HepG2 (cell line): ENCODE data around the gene ARCN1. TPM values are rescaled to one million over a fixed set of nuclear protein-coding genes. Genes with fewer than 3 reads are reported as not detected.

ENCODE experiments used
- MED1 ChIP-seq: sonication (generic); formaldehyde crosslinking; IDR thresholded peaks from 2 replicates; pipeline ENCODE4 v1.4.0; 2020; ENCODE audit warnings: missing genetic modification reagents
- NONO ChIP-seq, 2 experiments: fragments of 450-650 bp in 1 of 2; sonication (generic) in 1 of 2; formaldehyde crosslinking in 1 of 2; IDR thresholded peaks in 1 of 2; conservative IDR thresholded peaks in 1 of 2; 2 replicates each; pipeline versions ENCODE4 v1.6.1 to v1.8.0; 2017 to 2022; ENCODE audit warnings: mild to moderate bottlenecking in 1 of 2, missing genetic modification reagents in 1 of 2, moderate library complexity in 1 of 2
- PHF5A ChIP-seq: IDR thresholded peaks from one replicate; pipeline ENCODE4 v1.6.1; 2018; ENCODE audit warnings: low read depth, missing genetic modification reagents; ENCODE audit not compliant: unreplicated experiment
- U2AF1 ChIP-seq: fragments of 200-400 bp; formaldehyde crosslinking; optimal IDR thresholded peaks from 2 replicates; pipeline ENCODE3; 2017; ENCODE audit warnings: mild to moderate bottlenecking, low read depth, low read length
- UBTF ChIP-seq: sonication (generic); formaldehyde crosslinking; IDR thresholded peaks from 2 replicates; pipeline ENCODE4 v1.4.0; 2020; ENCODE audit warnings: mild to moderate bottlenecking, missing genetic modification reagents
- ZNF232 ChIP-seq: sonication (generic); formaldehyde crosslinking; IDR thresholded peaks from 2 replicates; pipeline ENCODE4 v1.4.0; 2020; ENCODE audit warnings: missing genetic modification reagents, borderline replicate concordance
- ZNF768 ChIP-seq: sonication (generic); formaldehyde crosslinking; IDR thresholded peaks from 2 replicates; pipeline ENCODE4 v1.4.0; 2020; ENCODE audit warnings: missing genetic modification reagents
- polyA plus RNA-seq, 8 experiments: library from polyadenylated mRNA; depleted of rRNA in 3 of 8; stranded (reverse) in 7 of 8; unstranded in 1 of 8; fragments of >200 nt; fragmentation: Illumina TruSeq in 4 of 8; extraction: Trizol in 4 of 8; gene quantifications; 2 replicates each; pipeline versions ENCODE4 v1.2.1 to v1.2.3, GENCODE V29; 2011 to 2016; ENCODE audit warnings: low read depth in 4 of 8, missing spikeins in 1 of 8, mixed read lengths in 1 of 8; ENCODE audit not compliant: insufficient read depth in 1 of 8
- total RNA-seq, 5 experiments: library from RNA; depleted of rRNA; stranded (reverse); fragments of >200 nt; fragmentation: Illumina TruSeq; extraction: Trizol; gene quantifications; 2 replicates each; pipeline ENCODE4 v1.2.3, GENCODE V29; 2016; ENCODE audit warnings: low read depth in 1 of 5
- TF ChIP-seq, protein P1 (sequence below): sonication (generic); formaldehyde crosslinking; IDR thresholded peaks from 2 replicates; pipeline ENCODE4 v1.5.0; 2020; ENCODE audit warnings: missing genetic modification reagents
- TF ChIP-seq, protein P2 (sequence below): fragments of 450-650 bp; IDR thresholded peaks from 2 replicates; pipeline ENCODE4 v1.6.1; 2017; ENCODE audit warnings: mild to moderate bottlenecking
- TF ChIP-seq, protein P3 (sequence below): sonication (generic); formaldehyde crosslinking; IDR thresholded peaks from 2 replicates; pipeline ENCODE4 v1.4.0; 2020; ENCODE audit warnings: missing genetic modification reagents

ARCN1 gene
- total and polyA plus RNA-seq, 2 of the 13 experiments (the other 11 are each of a cell fraction or from before 2014, with no cell fraction given), result 148 to 200 TPM

DNA sequence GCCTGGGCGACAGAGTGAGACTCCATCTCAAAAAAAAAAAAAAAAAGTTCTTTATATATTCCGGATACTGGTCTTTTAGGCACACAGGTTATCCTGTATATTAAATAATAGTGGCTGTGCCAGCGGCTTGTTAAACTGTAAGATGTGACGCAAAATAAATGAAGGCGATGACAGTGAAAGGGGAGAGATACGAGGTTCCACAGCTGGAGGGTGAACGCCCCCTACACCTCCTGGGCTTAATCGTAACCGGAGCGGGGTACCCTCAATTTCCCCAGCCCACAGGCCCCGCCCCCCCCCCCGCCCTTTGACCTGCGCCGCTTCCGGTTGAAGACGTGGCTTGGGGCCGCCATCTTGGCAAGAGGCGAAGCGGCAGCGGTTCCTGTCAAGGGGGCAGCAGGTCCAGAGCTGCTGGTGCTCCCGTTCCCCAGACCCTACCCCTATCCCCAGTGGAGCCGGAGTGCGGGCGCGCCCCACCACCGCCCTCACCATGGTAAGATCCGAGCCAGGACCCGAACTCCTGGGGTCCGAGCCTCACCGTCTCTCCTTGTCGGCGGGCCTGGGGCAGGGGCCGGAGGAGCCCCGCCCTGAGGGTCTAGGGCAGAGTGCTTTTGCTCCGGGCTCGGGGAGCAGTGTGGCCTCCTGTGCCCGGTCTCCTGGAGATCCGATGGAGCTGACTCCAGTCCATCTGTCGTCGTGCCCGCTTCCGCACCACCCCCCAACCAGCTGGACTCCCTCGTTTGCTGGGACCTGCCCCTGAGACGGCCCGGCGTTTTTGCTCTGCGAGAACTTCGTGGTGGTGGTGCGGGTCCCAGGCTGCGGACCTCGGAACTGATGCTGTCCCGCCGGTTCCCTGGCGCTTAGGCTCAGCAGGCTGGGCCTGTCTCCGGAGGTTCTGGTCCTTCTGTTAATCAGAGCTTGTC, at the start of gene ARCN1 (continued):
- TF ChIP-seq, protein P1, sequence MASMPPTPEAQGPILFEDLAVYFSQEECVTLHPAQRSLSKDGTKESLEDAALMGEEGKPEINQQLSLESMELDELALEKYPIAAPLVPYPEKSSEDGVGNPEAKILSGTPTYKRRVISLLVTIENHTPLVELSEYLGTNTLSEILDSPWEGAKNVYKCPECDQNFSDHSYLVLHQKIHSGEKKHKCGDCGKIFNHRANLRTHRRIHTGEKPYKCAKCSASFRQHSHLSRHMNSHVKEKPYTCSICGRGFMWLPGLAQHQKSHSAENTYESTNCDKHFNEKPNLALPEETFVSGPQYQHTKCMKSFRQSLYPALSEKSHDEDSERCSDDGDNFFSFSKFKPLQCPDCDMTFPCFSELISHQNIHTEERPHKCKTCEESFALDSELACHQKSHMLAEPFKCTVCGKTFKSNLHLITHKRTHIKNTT (CRISPR knock-in tag), result no peak
- peak; percentile 57; the same call in 1 of the 2 replicates for TF ChIP-seq ZNF232 (CRISPR knock-in tag)
- TF ChIP-seq NONO (IDR thresholded peaks at IDR 0.05), result no peak
- TF ChIP-seq NONO (CRISPR knock-in tag; conservative IDR thresholded peaks at IDR 0.05), result peak; percentile 37
- TF ChIP-seq, protein P2, sequence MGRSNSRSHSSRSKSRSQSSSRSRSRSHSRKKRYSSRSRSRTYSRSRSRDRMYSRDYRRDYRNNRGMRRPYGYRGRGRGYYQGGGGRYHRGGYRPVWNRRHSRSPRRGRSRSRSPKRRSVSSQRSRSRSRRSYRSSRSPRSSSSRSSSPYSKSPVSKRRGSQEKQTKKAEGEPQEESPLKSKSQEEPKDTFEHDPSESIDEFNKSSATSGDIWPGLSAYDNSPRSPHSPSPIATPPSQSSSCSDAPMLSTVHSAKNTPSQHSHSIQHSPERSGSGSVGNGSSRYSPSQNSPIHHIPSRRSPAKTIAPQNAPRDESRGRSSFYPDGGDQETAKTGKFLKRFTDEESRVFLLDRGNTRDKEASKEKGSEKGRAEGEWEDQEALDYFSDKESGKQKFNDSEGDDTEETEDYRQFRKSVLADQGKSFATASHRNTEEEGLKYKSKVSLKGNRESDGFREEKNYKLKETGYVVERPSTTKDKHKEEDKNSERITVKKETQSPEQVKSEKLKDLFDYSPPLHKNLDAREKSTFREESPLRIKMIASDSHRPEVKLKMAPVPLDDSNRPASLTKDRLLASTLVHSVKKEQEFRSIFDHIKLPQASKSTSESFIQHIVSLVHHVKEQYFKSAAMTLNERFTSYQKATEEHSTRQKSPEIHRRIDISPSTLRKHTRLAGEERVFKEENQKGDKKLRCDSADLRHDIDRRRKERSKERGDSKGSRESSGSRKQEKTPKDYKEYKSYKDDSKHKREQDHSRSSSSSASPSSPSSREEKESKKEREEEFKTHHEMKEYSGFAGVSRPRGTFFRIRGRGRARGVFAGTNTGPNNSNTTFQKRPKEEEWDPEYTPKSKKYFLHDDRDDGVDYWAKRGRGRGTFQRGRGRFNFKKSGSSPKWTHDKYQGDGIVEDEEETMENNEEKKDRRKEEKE, result no peak
- peak; percentile 25; the same call in 1 of the 2 replicates for TF ChIP-seq ZNF768
- TF ChIP-seq UBTF (CRISPR knock-in tag), result peak; percentile 70; the same call in 1 of the 2 replicates
- peak; percentile 27; the same call in 1 of the 2 replicates for TF ChIP-seq MED1 (CRISPR knock-in tag)
- TF ChIP-seq U2AF1, result no peak
- TF ChIP-seq, protein P3, sequence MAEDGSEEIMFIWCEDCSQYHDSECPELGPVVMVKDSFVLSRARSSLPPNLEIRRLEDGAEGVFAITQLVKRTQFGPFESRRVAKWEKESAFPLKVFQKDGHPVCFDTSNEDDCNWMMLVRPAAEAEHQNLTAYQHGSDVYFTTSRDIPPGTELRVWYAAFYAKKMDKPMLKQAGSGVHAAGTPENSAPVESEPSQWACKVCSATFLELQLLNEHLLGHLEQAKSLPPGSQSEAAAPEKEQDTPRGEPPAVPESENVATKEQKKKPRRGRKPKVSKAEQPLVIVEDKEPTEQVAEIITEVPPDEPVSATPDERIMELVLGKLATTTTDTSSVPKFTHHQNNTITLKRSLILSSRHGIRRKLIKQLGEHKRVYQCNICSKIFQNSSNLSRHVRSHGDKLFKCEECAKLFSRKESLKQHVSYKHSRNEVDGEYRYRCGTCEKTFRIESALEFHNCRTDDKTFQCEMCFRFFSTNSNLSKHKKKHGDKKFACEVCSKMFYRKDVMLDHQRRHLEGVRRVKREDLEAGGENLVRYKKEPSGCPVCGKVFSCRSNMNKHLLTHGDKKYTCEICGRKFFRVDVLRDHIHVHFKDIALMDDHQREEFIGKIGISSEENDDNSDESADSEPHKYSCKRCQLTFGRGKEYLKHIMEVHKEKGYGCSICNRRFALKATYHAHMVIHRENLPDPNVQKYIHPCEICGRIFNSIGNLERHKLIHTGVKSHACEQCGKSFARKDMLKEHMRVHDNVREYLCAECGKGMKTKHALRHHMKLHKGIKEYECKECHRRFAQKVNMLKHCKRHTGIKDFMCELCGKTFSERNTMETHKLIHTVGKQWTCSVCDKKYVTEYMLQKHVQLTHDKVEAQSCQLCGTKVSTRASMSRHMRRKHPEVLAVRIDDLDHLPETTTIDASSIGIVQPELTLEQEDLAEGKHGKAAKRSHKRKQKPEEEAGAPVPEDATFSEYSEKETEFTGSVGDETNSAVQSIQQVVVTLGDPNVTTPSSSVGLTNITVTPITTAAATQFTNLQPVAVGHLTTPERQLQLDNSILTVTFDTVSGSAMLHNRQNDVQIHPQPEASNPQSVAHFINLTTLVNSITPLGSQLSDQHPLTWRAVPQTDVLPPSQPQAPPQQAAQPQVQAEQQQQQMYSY (CRISPR knock-in tag), result peak; percentile 57; the same call in 1 of the 2 replicates
- TF ChIP-seq PHF5A (CRISPR knock-in tag), result peak; percentile 30
